Sigmoid colon (tissue), 7 donors: ENCODE data around the gene PRLHR. TPM values are rescaled to one million over a fixed set of nuclear protein-coding genes. Genes with fewer than 3 reads are reported as not detected.

Experiments
- DNase-seq: peaks from one replicate; pipeline ENCODE4 v3.0.0-alpha.2; 2019
- H3K27ac ChIP-seq, 4 donors: fragments of 200-600 bp; sonication (generic); one replicate each; pipeline ENCODE4 v1.5.1; 2016 to 2019; ENCODE audit warnings: mild to moderate bottlenecking in 1 of 4
- H3K27me3 ChIP-seq, 3 donors: fragments of 200-600 bp; sonication (generic); one replicate each; pipeline ENCODE4 v1.5.1; 2019; ENCODE audit warnings: mild to moderate bottlenecking in 1 of 3
- H3K36me3 ChIP-seq, 4 donors: fragments of 200-600 bp; sonication (generic); one replicate each; pipeline ENCODE4 v1.5.1; 2016 to 2019
- H3K4me1 ChIP-seq, 4 donors: fragments of 200-600 bp; sonication (generic); one replicate each; pipeline ENCODE4 v1.5.1; 2017 to 2019
- H3K4me3 ChIP-seq, 4 donors: fragments of 200-600 bp; sonication (generic); one replicate each; pipeline ENCODE4 v1.5.1; 2017 to 2019; ENCODE audit warnings: mild to moderate bottlenecking in 2 of 4, moderate library complexity in 1 of 4
- H3K9me3 ChIP-seq, 4 donors: fragments of 200-600 bp in 3 of 4; sonication (generic) in 3 of 4; one replicate each; pipeline versions ENCODE4 v1.5.1 to v1.6.1; 2013 to 2019
- CTCF ChIP-seq, 4 experiments: fragments of 450-650 bp in 3 of 4; fragments of 200-600 bp in 1 of 4; IDR thresholded peaks; one replicate each; pipeline ENCODE4 v1.5.1; 2016 to 2019; ENCODE audit warnings: antibody characterized with exemption in 4 of 4, mild to moderate bottlenecking in 3 of 4, moderate library complexity in 2 of 4
- EP300 ChIP-seq, 4 donors: sonication (generic); formaldehyde crosslinking; IDR thresholded peaks; one replicate each; pipeline ENCODE4 v1.6.1; 2017; ENCODE audit warnings: antibody characterized with exemption in 4 of 4
- POLR2A ChIP-seq, 2 donors: fragments of 450-650 bp; IDR thresholded peaks; one replicate each; pipeline ENCODE4 v1.6.1; 2016; ENCODE audit warnings: antibody characterized with exemption in 2 of 2, mild to moderate bottlenecking in 2 of 2, moderate library complexity in 2 of 2
- POLR2AphosphoS5 ChIP-seq, 4 donors: sonication (generic); formaldehyde crosslinking; IDR thresholded peaks; one replicate each; pipeline ENCODE4 v1.6.1; 2017; ENCODE audit warnings: antibody characterized with exemption in 4 of 4
- WGBS, 2 donors: extraction: QIAGEN DNeasy Blood & Tissue Kit; methylation state at CpG; one replicate each; pipeline ENCODE4 v1.1.7; 2013; 5-methylcytosine and 5-hydroxymethylcytosine counted together
- intact Hi-C: fragments of 100-400 bp; cut with DNase I; formaldehyde crosslinking; loops from one replicate; pipeline ENCODE4 v1.15.1; 2023
- polyA plus RNA-seq, 3 donors: library from polyadenylated mRNA; stranded (reverse); fragments of 200-250 nt; gene quantifications; one replicate each; pipeline ENCODE4 v1.2.3, GENCODE V29; 2013
- total RNA-seq, 4 donors: library from RNA; depleted of rRNA; stranded (reverse); fragments of >200 nt; gene quantifications; one replicate each; pipeline ENCODE4 v1.1.0, GENCODE V29; 2016
- donor health status: healthy with polysubstance abuse.
- donor health status: Bipolar disorder and iron deficiency.
- donor health status: healthy.

Gene PRLHR
- total and polyA plus RNA-seq, 7 donors: under 0.01 to 0.49 TPM; not detected in 5

GRCh38 chr10:118551535-118552100 lies 43.8 kb downstream of the PRLHR start:
- no peaks in the 10 kb centered on the region for H3K4me1 ChIP-seq
- no peak overlapping the region for H3K27ac ChIP-seq
- TF ChIP-seq CTCF (IDR thresholded peaks at IDR 0.05) (no peak), EP300 (IDR thresholded peaks at IDR 0.05) (no peak), POLR2A (IDR thresholded peaks at IDR 0.05) (no peak), POLR2AphosphoS5 (IDR thresholded peaks at IDR 0.05) (no peak)
- no peak overlapping the region for H3K4me3 ChIP-seq
- intact Hi-C loops: no loop called here
- no peaks in the 10 kb centered on the region for H3K9me3 ChIP-seq
- no peaks in the 10 kb centered on the region for H3K27me3 ChIP-seq
- DNase-seq: no peak
- WGBS, 2 donors: 53 to 69% methylated on average over 10 of the region's 10 CpGs
- H3K36me3 ChIP-seq: no peaks in the 10 kb centered on the region

GRCh38 chr10:118547282-118547681 lies 48.2 kb downstream of the PRLHR start:
- DNase-seq: no peak
- TF ChIP-seq EP300 (IDR thresholded peaks at IDR 0.05): no peak
- no peak for TF ChIP-seq POLR2A (IDR thresholded peaks at IDR 0.05)
- H3K27ac ChIP-seq: no peak overlapping the region
- no peaks in the 10 kb centered on the region for H3K4me1 ChIP-seq
- intact Hi-C loops: no loop called here
- H3K4me3 ChIP-seq: no peak overlapping the region
- WGBS, 2 donors: 89 to 91% methylated on average over 5 of the region's 5 CpGs
- no peaks in the 10 kb centered on the region for H3K36me3 ChIP-seq
- H3K9me3 ChIP-seq: no peaks in the 10 kb centered on the region
- peaks cover 0 to 6% (median 0%) of the 10 kb centered on the region in 3 donors for H3K27me3 ChIP-seq

GRCh38 chr10:118546479-118546878 lies 49.0 kb downstream of the PRLHR start:
- intact Hi-C loops: no loop called here
- Histone ChIP-seq H3K9me3 (no peaks in the 10 kb centered on the region), H3K27ac (no peak overlapping the region), H3K4me1 (no peaks in the 10 kb centered on the region), H3K27me3 (peaks cover 0 to 6% (median 0%) of the 10 kb centered on the region in 3 donors), H3K4me3 (no peak overlapping the region), H3K36me3 (no peaks in the 10 kb centered on the region)
- no peak for DNase-seq
- no peak for TF ChIP-seq POLR2A (IDR thresholded peaks at IDR 0.05)
- TF ChIP-seq EP300 (IDR thresholded peaks at IDR 0.05): no peak
- no peak for TF ChIP-seq CTCF (IDR thresholded peaks at IDR 0.05)
- no peak for TF ChIP-seq POLR2AphosphoS5 (IDR thresholded peaks at IDR 0.05)
- 67 to 80% methylated on average over 2 of the region's 2 CpGs for WGBS, 2 donors

- Histone ChIP-seq H3K4me1 (no peaks in the 10 kb centered on the region), H3K27me3 (peaks cover 0 to 6% (median 0%) of the 10 kb centered on the region in 3 donors), H3K9me3 (no peaks in the 10 kb centered on the region), H3K36me3 (no peaks in the 10 kb centered on the region), H3K27ac (no peak overlapping the region), H3K4me3 (no peak overlapping the region)
- intact Hi-C loops: no loop called here
- TF ChIP-seq EP300 (IDR thresholded peaks at IDR 0.05) (no peak), POLR2A (IDR thresholded peaks at IDR 0.05) (no peak), POLR2AphosphoS5 (IDR thresholded peaks at IDR 0.05) (no peak), CTCF (IDR thresholded peaks at IDR 0.05) (no peak)
- WGBS, 2 donors: 88 to 90% methylated on average over 1 of the region's 1 CpG
- DNase-seq: no peak
Measured at GRCh38 chr10:118545381-118545780, 50.1 kb downstream of the PRLHR start.

GRCh38 chr10:118544401-118544948 lies 51.0 kb downstream of the PRLHR start:
- no peak for DNase-seq
- Histone ChIP-seq H3K4me1 (no peaks in the 10 kb centered on the region), H3K27me3 (peaks cover 0 to 6% (median 0%) of the 10 kb centered on the region in 3 donors), H3K27ac (no peak overlapping the region), H3K4me3 (no peak overlapping the region), H3K9me3 (no peaks in the 10 kb centered on the region), H3K36me3 (no peaks in the 10 kb centered on the region)
- TF ChIP-seq POLR2AphosphoS5 (IDR thresholded peaks at IDR 0.05) (no peak), EP300 (IDR thresholded peaks at IDR 0.05) (no peak), POLR2A (IDR thresholded peaks at IDR 0.05) (no peak), CTCF (IDR thresholded peaks at IDR 0.05) (no peak)
- WGBS, 2 donors: 53 to 76% methylated on average over 4 of the region's 4 CpGs
- intact Hi-C loops: no loop called here
